HepG2 (cell line): ENCODE results near the gene SEC24A. TPM values are rescaled to one million over a fixed set of nuclear protein-coding genes. Genes with fewer than 3 reads are reported as not detected.

Experiments used
- ARHGAP35 ChIP-seq: sonication (generic); formaldehyde crosslinking; IDR thresholded peaks from 2 replicates; pipeline ENCODE4 v1.9.0; 2022; ENCODE audit warnings: mild to moderate bottlenecking, inconsistent platforms, moderate library complexity, missing genetic modification reagents, borderline replicate concordance
- ARNT2 ChIP-seq: sonication (generic); formaldehyde crosslinking; IDR thresholded peaks from 2 replicates; pipeline ENCODE4 v1.8.0; 2022; ENCODE audit warnings: mild to moderate bottlenecking, low read depth, missing genetic modification reagents, moderate library complexity
- BRCA1 ChIP-seq: sonication (generic); formaldehyde crosslinking; IDR thresholded peaks from 2 replicates; pipeline ENCODE4 v1.4.0; 2020; ENCODE audit warnings: missing genetic modification reagents
- HOXA5 ChIP-seq: sonication (generic); formaldehyde crosslinking; IDR thresholded peaks from 2 replicates; pipeline ENCODE4 v1.4.0; 2020; ENCODE audit warnings: missing genetic modification reagents
- HOXD1 ChIP-seq: sonication (generic); formaldehyde crosslinking; IDR thresholded peaks from 2 replicates; pipeline ENCODE4 v1.5.0; 2020; ENCODE audit warnings: missing genetic modification reagents
- ISX ChIP-seq: sonication (generic); formaldehyde crosslinking; conservative IDR thresholded peaks from 2 replicates; pipeline ENCODE4 v1.5.0; 2020; ENCODE audit warnings: missing genetic modification reagents
- NR1H2 ChIP-seq: sonication (generic); formaldehyde crosslinking; IDR thresholded peaks from 2 replicates; pipeline ENCODE4 v1.8.1; 2022; ENCODE audit warnings: low read depth, missing genetic modification reagents, borderline replicate concordance
- NR2F1 ChIP-seq, 2 experiments: fragments of 450-650 bp in 1 of 2; formaldehyde crosslinking in 1 of 2; IDR thresholded peaks; 2 replicates each; pipeline versions ENCODE4 v1.5.0 to v1.6.1; 2016 to 2020; ENCODE audit warnings: mild to moderate bottlenecking in 1 of 2, missing compliant biosample characterization in 1 of 2, missing genetic modification reagents in 1 of 2, moderate library complexity in 1 of 2
- NR3C1 ChIP-seq: sonication (generic); formaldehyde crosslinking; IDR thresholded peaks from 2 replicates; pipeline ENCODE4 v1.4.0; 2020; ENCODE audit warnings: missing genetic modification reagents
- NRL ChIP-seq: sonication (generic); formaldehyde crosslinking; IDR thresholded peaks from 2 replicates; pipeline ENCODE4 v1.5.0; 2020; ENCODE audit warnings: missing genetic modification reagents, mild to moderate bottlenecking, moderate library complexity, borderline replicate concordance
- PAX8 ChIP-seq: sonication (generic); formaldehyde crosslinking; IDR thresholded peaks from 2 replicates; pipeline ENCODE4 v1.8.0; 2022; ENCODE audit warnings: mild to moderate bottlenecking, missing genetic modification reagents, borderline replicate concordance
- PITX1 ChIP-seq: sonication (generic); formaldehyde crosslinking; IDR thresholded peaks from 2 replicates; pipeline ENCODE4 v1.5.1; 2020; ENCODE audit warnings: mild to moderate bottlenecking, missing genetic modification reagents
- ZBTB38 ChIP-seq: sonication (generic); formaldehyde crosslinking; IDR thresholded peaks from 2 replicates; pipeline ENCODE4 v1.5.1; 2020; ENCODE audit warnings: mild to moderate bottlenecking, missing genetic modification reagents
- ZBTB8A ChIP-seq: sonication (generic); formaldehyde crosslinking; IDR thresholded peaks from 2 replicates; pipeline ENCODE4 v1.4.0; 2020; ENCODE audit warnings: mild to moderate bottlenecking, low read depth, missing genetic modification reagents, borderline replicate concordance
- ZNF12 ChIP-seq: sonication (generic); formaldehyde crosslinking; IDR thresholded peaks from 2 replicates; pipeline ENCODE4 v1.5.0; 2020; ENCODE audit warnings: missing genetic modification reagents
- ZNF20 ChIP-seq: sonication (generic); formaldehyde crosslinking; IDR thresholded peaks from 2 replicates; pipeline ENCODE4 v1.4.0; 2020; ENCODE audit warnings: mild to moderate bottlenecking, moderate library complexity, missing genetic modification reagents
- ZNF224 ChIP-seq: sonication (generic); formaldehyde crosslinking; IDR thresholded peaks from 2 replicates; pipeline ENCODE4 v1.5.0; 2020; ENCODE audit warnings: mild to moderate bottlenecking, missing genetic modification reagents
- ZNF225 ChIP-seq: sonication (generic); formaldehyde crosslinking; IDR thresholded peaks from 2 replicates; pipeline ENCODE4 v1.4.0; 2020; ENCODE audit warnings: mild to moderate bottlenecking, missing genetic modification reagents
- ZNF24 ChIP-seq: fragments of 450-650 bp; IDR thresholded peaks from 2 replicates; pipeline ENCODE4 v1.6.1; 2017; ENCODE audit warnings: antibody characterized with exemption, mild to moderate bottlenecking
- ZNF326 ChIP-seq: sonication (generic); formaldehyde crosslinking; IDR thresholded peaks from 2 replicates; pipeline ENCODE4 v1.4.0; 2020; ENCODE audit warnings: missing genetic modification reagents, borderline replicate concordance
- ZNF446 ChIP-seq: sonication (generic); formaldehyde crosslinking; IDR thresholded peaks from 2 replicates; pipeline ENCODE4 v1.5.0; 2020; ENCODE audit warnings: mild to moderate bottlenecking, missing genetic modification reagents
- ZNF7 ChIP-seq: IDR thresholded peaks from 2 replicates; pipeline ENCODE4 v1.6.1; 2016; ENCODE audit warnings: missing biosample characterization, missing genetic modification reagents
- polyA plus RNA-seq, 8 experiments: library from polyadenylated mRNA; depleted of rRNA in 3 of 8; stranded (reverse) in 7 of 8; unstranded in 1 of 8; fragments of >200 nt; fragmentation: Illumina TruSeq in 4 of 8; extraction: Trizol in 4 of 8; gene quantifications; 2 replicates each; pipeline versions ENCODE4 v1.2.1 to v1.2.3, GENCODE V29; 2011 to 2016; ENCODE audit warnings: low read depth in 4 of 8, missing spikeins in 1 of 8, mixed read lengths in 1 of 8; ENCODE audit not compliant: insufficient read depth in 1 of 8
- total RNA-seq, 5 experiments: library from RNA; depleted of rRNA; stranded (reverse); fragments of >200 nt; fragmentation: Illumina TruSeq; extraction: Trizol; gene quantifications; 2 replicates each; pipeline ENCODE4 v1.2.3, GENCODE V29; 2016; ENCODE audit warnings: low read depth in 1 of 5
- TF ChIP-seq, protein P1 (sequence below): sonication (generic); formaldehyde crosslinking; IDR thresholded peaks from 2 replicates; pipeline ENCODE4 v1.5.0; 2020; ENCODE audit warnings: missing genetic modification reagents
- TF ChIP-seq, protein P2 (sequence below): sonication (generic); formaldehyde crosslinking; IDR thresholded peaks from 2 replicates; pipeline ENCODE4 v1.5.1; 2020; ENCODE audit warnings: missing genetic modification reagents, mild to moderate bottlenecking, borderline replicate concordance
- TF ChIP-seq, protein P3 (sequence below): sonication (generic); formaldehyde crosslinking; IDR thresholded peaks from 2 replicates; pipeline ENCODE4 v1.5.1; 2020; ENCODE audit warnings: missing genetic modification reagents, mild to moderate bottlenecking, borderline replicate concordance
- TF ChIP-seq, protein P4 (sequence below): sonication (generic); formaldehyde crosslinking; IDR thresholded peaks from 2 replicates; pipeline ENCODE4 v1.5.0; 2020; ENCODE audit warnings: missing genetic modification reagents, mild to moderate bottlenecking, borderline replicate concordance

The SEC24A gene
- total and polyA plus RNA-seq, 2 of the 13 experiments (the other 11 are each of a cell fraction or from before 2014, with no cell fraction given) = 30.5 to 56.8 TPM

DNA sequence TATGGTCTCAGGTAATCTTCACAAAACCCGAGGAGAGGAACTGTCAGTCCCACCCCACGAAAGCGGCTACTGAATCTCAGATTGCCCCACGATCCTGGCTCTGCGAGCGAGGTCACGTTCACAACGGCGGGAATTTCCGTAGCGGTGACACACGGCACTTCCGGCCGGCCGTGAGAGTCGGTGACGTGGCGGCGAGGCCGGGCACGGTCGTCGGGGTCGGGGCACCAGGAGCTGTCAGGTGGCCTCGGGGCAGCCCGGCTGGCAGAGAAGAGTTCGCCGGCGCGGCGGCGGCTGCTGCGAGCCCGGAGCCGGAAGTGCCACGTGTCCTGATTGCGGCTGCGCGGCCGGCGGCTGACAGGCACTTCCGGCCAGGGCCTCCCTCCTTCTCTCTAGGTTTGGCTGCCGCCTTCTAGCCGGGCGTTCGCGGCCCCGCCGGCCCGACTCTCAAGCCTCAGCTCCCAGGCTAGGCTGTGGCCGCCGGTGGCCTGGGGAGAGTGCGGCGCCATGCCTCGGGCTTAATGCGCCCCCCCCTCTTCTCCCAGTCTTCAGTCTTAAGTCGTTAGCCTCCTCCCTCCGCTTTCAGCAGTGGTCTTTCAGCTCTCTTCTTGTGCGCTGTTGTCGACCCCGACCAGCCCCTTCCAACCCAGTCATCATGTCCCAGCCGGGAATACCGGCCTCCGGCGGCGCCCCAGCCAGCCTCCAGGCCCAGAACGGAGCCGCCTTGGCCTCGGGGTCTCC is at the start of gene SEC24A (continued):
- TF ChIP-seq, protein P1, sequence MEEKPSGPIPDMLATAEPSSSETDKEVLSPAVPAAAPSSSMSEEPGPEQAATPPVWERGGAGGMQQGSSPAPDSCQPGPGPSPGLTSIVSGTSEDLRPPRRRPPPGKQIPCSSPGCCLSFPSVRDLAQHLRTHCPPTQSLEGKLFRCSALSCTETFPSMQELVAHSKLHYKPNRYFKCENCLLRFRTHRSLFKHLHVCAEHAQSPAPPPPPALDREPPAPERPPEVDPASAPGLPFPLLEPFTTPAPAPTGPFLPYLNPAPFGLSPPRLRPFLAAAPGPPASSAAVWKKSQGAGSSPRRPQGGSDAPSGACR = peak; percentile 98
- peak; percentile 70; the same call in 1 of the 2 replicates for TF ChIP-seq HOXA5
- TF ChIP-seq ZNF326 (CRISPR knock-in tag) = no peak
- peak; percentile 29; the same call in 1 of the 2 replicates for TF ChIP-seq NR1H2
- peak; percentile 87 for TF ChIP-seq ZBTB38 (CRISPR knock-in tag)
- TF ChIP-seq PITX1 (CRISPR knock-in tag) = peak; percentile 58
- 0 out of 2 replicates have a peak, but pooled peaks have one; percentile 43 for TF ChIP-seq ZNF446
- no peak for TF ChIP-seq ZNF20 (CRISPR knock-in tag)
- peak; percentile 89; the same call in 1 of the 2 replicates for TF ChIP-seq ZBTB8A (CRISPR knock-in tag)
- TF ChIP-seq PAX8 (CRISPR knock-in tag) = 0 out of 2 replicates have a peak, but pooled peaks have one; percentile 38
- TF ChIP-seq, protein P2, sequence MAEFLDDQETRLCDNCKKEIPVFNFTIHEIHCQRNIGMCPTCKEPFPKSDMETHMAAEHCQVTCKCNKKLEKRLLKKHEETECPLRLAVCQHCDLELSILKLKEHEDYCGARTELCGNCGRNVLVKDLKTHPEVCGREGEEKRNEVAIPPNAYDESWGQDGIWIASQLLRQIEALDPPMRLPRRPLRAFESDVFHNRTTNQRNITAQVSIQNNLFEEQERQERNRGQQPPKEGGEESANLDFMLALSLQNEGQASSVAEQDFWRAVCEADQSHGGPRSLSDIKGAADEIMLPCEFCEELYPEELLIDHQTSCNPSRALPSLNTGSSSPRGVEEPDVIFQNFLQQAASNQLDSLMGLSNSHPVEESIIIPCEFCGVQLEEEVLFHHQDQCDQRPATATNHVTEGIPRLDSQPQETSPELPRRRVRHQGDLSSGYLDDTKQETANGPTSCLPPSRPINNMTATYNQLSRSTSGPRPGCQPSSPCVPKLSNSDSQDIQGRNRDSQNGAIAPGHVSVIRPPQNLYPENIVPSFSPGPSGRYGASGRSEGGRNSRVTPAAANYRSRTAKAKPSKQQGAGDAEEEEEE (CRISPR knock-in tag) = no peak
- TF ChIP-seq ZNF225 (CRISPR knock-in tag) = peak; percentile 82; the same call in 1 of the 2 replicates
- TF ChIP-seq, protein P3, sequence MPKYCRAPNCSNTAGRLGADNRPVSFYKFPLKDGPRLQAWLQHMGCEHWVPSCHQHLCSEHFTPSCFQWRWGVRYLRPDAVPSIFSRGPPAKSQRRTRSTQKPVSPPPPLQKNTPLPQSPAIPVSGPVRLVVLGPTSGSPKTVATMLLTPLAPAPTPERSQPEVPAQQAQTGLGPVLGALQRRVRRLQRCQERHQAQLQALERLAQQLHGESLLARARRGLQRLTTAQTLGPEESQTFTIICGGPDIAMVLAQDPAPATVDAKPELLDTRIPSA (CRISPR knock-in tag) = peak; percentile 98
- TF ChIP-seq ZNF24 = no peak
- no peak for TF ChIP-seq BRCA1 (CRISPR knock-in tag)
- TF ChIP-seq NRL (CRISPR knock-in tag) = peak; percentile 65; the same call in 1 of the 2 replicates
- TF ChIP-seq, protein P4, sequence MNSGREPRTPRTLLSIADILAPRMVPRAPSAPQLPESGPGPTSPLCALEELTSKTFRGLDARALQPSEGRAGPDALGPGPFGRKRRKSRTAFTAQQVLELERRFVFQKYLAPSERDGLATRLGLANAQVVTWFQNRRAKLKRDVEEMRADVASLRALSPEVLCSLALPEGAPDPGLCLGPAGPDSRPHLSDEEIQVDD (CRISPR knock-in tag) = peak; percentile 45; the same call in 1 of the 2 replicates
- TF ChIP-seq ISX (CRISPR knock-in tag) = no peak
- no peak for TF ChIP-seq NR3C1 (CRISPR knock-in tag)
- peak in 1 of 2 experiments; percentile 64; a peak in 2 of 4 replicates for TF ChIP-seq NR2F1 (CRISPR knock-in tag; IDR thresholded peaks at IDR 0.05)
- no peak; the same call in 1 of the 2 replicates for TF ChIP-seq ZNF7 (CRISPR knock-in tag)
- 0 out of 2 replicates have a peak, but pooled peaks have one; percentile 73 for TF ChIP-seq ZNF224 (CRISPR knock-in tag)
- TF ChIP-seq ZNF12 (CRISPR knock-in tag) = peak; percentile 67; the same call in 1 of the 2 replicates
- no peak; the same call in 1 of the 2 replicates for TF ChIP-seq ARHGAP35 (CRISPR knock-in tag)
- TF ChIP-seq ARNT2 (CRISPR knock-in tag) = peak; percentile 87
- TF ChIP-seq HOXD1 = peak; percentile 54
